Hematopoietic multipotent progenitor cell treated with erythropoietin and hydrocortisone succinate and interleukin-3 and kit ligand, for 17 days (in vitro differentiated cells): Measurements from ENCODE around the gene CALM3.
A peak's percentile ranks its signal among the peaks of the same experiment; 100 is the strongest.

Experiments used
- DNase-seq: peaks from one replicate; pipeline ENCODE4 v3.0.0-alpha.2; 2015; ENCODE audit warnings: low spot score

The CALM3 gene

GRCh38 chr19:46600384-46601317 lies 479 bp upstream of the CALM3 start:
- DNase-seq = peak; percentile 97

- DNase-seq = peak; percentile 15
These were observed 1.5 kb downstream of the CALM3 start for GRCh38 chr19:46602392-46603194.

- no peak for DNase-seq
These were observed 2.1 kb downstream of the CALM3 start for GRCh38 chr19:46603195-46603637.

GRCh38 chr19:46603752-46604231 lies 2.7 kb downstream of the CALM3 start:
- no peak for DNase-seq

GRCh38 chr19:46604781-46605355 lies 3.7 kb downstream of the CALM3 start:
- no peak for DNase-seq

- no peak for DNase-seq
These were observed 4.3 kb downstream of the CALM3 start for GRCh38 chr19:46605356-46605821.

GRCh38 chr19:46606019-46606418 lies 4.9 kb downstream of the CALM3 start:
- no peak for DNase-seq

- no peak for DNase-seq
These were observed 5.7 kb downstream of the CALM3 start for GRCh38 chr19:46606681-46607447.

GRCh38 chr19:46607448-46607841 lies 6.3 kb downstream of the CALM3 start:
- no peak for DNase-seq

- DNase-seq = no peak
These were observed 7.0 kb downstream of the CALM3 start for GRCh38 chr19:46608178-46608577.

- no peak for DNase-seq
These were observed 7.6 kb downstream of the CALM3 start for GRCh38 chr19:46608581-46609345.

- DNase-seq = no peak
These were observed 8.6 kb downstream of the CALM3 start for GRCh38 chr19:46609511-46610412.

- DNase-seq = no peak
These were observed 9.3 kb downstream of the CALM3 start for GRCh38 chr19:46610413-46610775.

GRCh38 chr19:46610851-46611770 lies 10.0 kb downstream of the CALM3 start:
- DNase-seq = no peak

GRCh38 chr19:46611776-46612175 lies 10.6 kb downstream of the CALM3 start:
- no peak for DNase-seq

GRCh38 chr19:46613525-46613924 lies 12.4 kb downstream of the CALM3 start:
- no peak for DNase-seq

- DNase-seq = peak; percentile 81
These were observed 13.1 kb downstream of the CALM3 start for GRCh38 chr19:46614114-46614722.

- DNase-seq = no peak
These were observed 14.8 kb downstream of the CALM3 start for GRCh38 chr19:46615966-46616365.
